SU-DHL-6 (cell line): ENCODE data around the gene DCUN1D2.
"Not testable (repeated sequence)": the region's sequence is repeated elsewhere in the genome, so short reads cannot be mapped to it uniquely, and the experiment has no call there.

Experiments
- EZH2phosphoT487 ChIP-seq: fragments of 200-600 bp; sonication (generic), shearing (Covaris generic); conservative IDR thresholded peaks from 2 replicates; pipeline ENCODE4 v1.6.1; 2018; ENCODE audit warnings: mild to moderate bottlenecking, antibody characterized with exemption, low read length, moderate library complexity, mixed read lengths
- TF ChIP-seq, protein P1 (sequence below): fragments of 200-600 bp; sonication (generic); IDR thresholded peaks from one replicate; pipeline ENCODE4 v1.5.1; 2017; ENCODE audit warnings: antibody characterized with exemption, mild to moderate bottlenecking, low read length, moderate library complexity; ENCODE audit not compliant: insufficient read depth, poor library complexity, severe bottlenecking

DNA sequence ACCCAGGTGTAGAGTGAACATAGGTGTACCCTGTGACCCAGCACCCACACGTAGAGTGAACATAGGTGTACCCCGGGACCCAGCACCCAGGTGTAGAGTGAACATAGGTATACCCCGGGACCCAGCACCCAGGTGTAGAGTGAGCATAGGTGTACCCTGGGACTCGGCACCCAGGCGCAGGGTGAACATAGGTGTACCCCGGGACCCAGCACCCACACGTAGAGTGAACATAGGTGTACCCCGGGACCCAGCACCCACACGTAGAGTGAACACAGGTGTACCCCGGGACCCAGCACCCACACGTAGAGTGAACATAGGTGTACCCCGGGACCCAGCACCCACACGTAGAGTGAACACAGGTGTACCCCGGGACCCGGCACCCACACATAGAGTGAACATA, 53.6 kb downstream of the DCUN1D2 start:
- TF ChIP-seq, protein P1, sequence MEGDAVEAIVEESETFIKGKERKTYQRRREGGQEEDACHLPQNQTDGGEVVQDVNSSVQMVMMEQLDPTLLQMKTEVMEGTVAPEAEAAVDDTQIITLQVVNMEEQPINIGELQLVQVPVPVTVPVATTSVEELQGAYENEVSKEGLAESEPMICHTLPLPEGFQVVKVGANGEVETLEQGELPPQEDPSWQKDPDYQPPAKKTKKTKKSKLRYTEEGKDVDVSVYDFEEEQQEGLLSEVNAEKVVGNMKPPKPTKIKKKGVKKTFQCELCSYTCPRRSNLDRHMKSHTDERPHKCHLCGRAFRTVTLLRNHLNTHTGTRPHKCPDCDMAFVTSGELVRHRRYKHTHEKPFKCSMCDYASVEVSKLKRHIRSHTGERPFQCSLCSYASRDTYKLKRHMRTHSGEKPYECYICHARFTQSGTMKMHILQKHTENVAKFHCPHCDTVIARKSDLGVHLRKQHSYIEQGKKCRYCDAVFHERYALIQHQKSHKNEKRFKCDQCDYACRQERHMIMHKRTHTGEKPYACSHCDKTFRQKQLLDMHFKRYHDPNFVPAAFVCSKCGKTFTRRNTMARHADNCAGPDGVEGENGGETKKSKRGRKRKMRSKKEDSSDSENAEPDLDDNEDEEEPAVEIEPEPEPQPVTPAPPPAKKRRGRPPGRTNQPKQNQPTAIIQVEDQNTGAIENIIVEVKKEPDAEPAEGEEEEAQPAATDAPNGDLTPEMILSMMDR: not testable (repeated sequence)
- not testable (repeated sequence) for TF ChIP-seq EZH2phosphoT487
